ENCODE results near the gene ADAMTS9.

DNA sequence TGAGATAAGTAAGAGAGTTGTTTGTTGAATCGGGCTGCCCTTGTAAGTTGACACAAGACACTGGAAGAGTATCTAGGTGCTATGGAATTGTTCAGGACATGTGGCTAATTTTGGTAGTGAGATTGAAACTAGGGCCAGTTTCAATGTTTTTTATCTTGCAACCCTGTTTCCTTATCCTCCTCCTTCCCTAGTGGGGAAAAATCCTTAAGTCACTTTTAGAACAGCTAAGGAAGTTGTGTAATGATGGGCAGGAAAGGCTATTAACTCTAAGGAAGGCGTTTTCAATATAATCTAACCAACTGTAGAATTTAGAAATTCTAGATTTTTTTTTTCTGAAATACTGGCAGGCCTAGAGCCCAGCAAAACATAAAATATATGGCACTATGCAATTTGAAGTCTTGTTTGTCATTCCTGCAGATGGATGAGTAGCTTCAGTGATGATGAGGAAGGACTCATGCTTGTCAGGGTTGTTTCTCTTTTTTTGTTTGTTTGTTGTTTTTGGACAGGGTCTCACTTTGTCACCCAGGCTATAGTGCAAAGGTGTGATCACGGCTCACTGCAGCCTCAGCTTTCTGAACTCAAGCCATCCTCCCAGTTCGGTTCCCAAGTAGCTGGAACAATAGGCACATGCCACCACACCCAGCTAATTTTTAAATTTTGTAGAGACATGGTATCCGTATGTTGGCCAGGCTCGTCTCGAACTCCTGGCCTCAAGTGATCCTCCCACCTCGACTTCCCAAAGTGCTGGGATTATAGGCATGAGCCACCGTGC is 27.6 kb upstream of the ADAMTS9 start:
- TF ChIP-seq, protein P1, sequence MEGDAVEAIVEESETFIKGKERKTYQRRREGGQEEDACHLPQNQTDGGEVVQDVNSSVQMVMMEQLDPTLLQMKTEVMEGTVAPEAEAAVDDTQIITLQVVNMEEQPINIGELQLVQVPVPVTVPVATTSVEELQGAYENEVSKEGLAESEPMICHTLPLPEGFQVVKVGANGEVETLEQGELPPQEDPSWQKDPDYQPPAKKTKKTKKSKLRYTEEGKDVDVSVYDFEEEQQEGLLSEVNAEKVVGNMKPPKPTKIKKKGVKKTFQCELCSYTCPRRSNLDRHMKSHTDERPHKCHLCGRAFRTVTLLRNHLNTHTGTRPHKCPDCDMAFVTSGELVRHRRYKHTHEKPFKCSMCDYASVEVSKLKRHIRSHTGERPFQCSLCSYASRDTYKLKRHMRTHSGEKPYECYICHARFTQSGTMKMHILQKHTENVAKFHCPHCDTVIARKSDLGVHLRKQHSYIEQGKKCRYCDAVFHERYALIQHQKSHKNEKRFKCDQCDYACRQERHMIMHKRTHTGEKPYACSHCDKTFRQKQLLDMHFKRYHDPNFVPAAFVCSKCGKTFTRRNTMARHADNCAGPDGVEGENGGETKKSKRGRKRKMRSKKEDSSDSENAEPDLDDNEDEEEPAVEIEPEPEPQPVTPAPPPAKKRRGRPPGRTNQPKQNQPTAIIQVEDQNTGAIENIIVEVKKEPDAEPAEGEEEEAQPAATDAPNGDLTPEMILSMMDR (IDR thresholded peaks at IDR 0.05): no peak
- no peak for TF ChIP-seq EZH2 (IDR thresholded peaks at IDR 0.05; ENCODE audit: borderline replicate concordance, insufficient read depth, low read depth, low read length, poor library complexity, severe bottlenecking)

Measured in B cell (primary cell).